GM12878 (cell line): ENCODE results near the gene ARID5B. TPM values are rescaled to one million over a fixed set of nuclear protein-coding genes. Genes with fewer than 3 reads are reported as not detected.

Experiments
- BCL11A ChIP-seq: IDR thresholded peaks from 2 replicates; pipeline ENCODE4 v1.6.1; 2011; ENCODE audit warnings: low read depth, low read length
- CBX3 ChIP-seq: fragments of 200-600 bp; sonication (generic); IDR thresholded peaks from 2 replicates; pipeline ENCODE4 v1.6.1; 2016; ENCODE audit warnings: low read depth, borderline replicate concordance
- CREB1 ChIP-seq: IDR thresholded peaks from 2 replicates; pipeline ENCODE4 v1.6.1; 2012; ENCODE audit warnings: low read depth, mild to moderate bottlenecking, inconsistent platforms
- DPF2 ChIP-seq: fragments of 450-650 bp; IDR thresholded peaks from 2 replicates; pipeline ENCODE4 v1.6.1; 2017; ENCODE audit warnings: mild to moderate bottlenecking
- EED ChIP-seq: sonication (generic); IDR thresholded peaks from 2 replicates; pipeline ENCODE4 v1.6.1; 2016; ENCODE audit warnings: antibody characterized with exemption, low read depth
- IKZF2 ChIP-seq, 2 experiments: fragments of 450-650 bp; IDR thresholded peaks; 2 replicates each; pipeline ENCODE4 v1.6.1; 2017; ENCODE audit warnings: mild to moderate bottlenecking in 2 of 2, moderate library complexity in 2 of 2
- IRF4 ChIP-seq: IDR thresholded peaks from 2 replicates; pipeline ENCODE4 v1.6.1; 2011; ENCODE audit warnings: low read depth, low read length
- JUNB ChIP-seq: IDR thresholded peaks from 2 replicates; pipeline ENCODE4 v1.6.1; 2016; ENCODE audit warnings: antibody characterized with exemption, mild to moderate bottlenecking
- KDM1A ChIP-seq: fragments of 200-600 bp; sonication (generic); IDR thresholded peaks from 2 replicates; pipeline ENCODE4 v1.6.1; 2016; ENCODE audit warnings: borderline replicate concordance
- NR2F1 ChIP-seq: fragments of 450-650 bp; conservative IDR thresholded peaks from 2 replicates; pipeline ENCODE4 v1.6.1; 2017; ENCODE audit warnings: mild to moderate bottlenecking
- RCOR1 ChIP-seq: conservative IDR thresholded peaks from 2 replicates; pipeline ENCODE4 v1.6.1; 2012; ENCODE audit warnings: low read depth, low read length, improper control_type of control experiment
- RFX5 ChIP-seq: IDR thresholded peaks from 2 replicates; pipeline ENCODE4 v1.6.1; 2011; ENCODE audit warnings: low read depth, low read length, improper control_type of control experiment
- RUNX3 ChIP-seq: IDR thresholded peaks from 2 replicates; pipeline ENCODE4 v1.6.1; 2012; ENCODE audit warnings: low read length, inconsistent platforms
- SREBF2 ChIP-seq: IDR thresholded peaks from 2 replicates; pipeline ENCODE4 v1.6.1; 2012; ENCODE audit warnings: mild to moderate bottlenecking, low read length
- TAF1 ChIP-seq: IDR thresholded peaks from 2 replicates; pipeline ENCODE4 v1.6.1; 2011; ENCODE audit warnings: mild to moderate bottlenecking, low read depth, low read length, borderline replicate concordance
- YBX1 ChIP-seq: fragments of 450-650 bp; IDR thresholded peaks from 2 replicates; pipeline ENCODE4 v1.6.1; 2016; ENCODE audit warnings: antibody characterized with exemption
- ZBED1 ChIP-seq: IDR thresholded peaks from 2 replicates; pipeline ENCODE4 v1.6.1; 2016; ENCODE audit warnings: borderline replicate concordance
- ZNF384 ChIP-seq: IDR thresholded peaks from 2 replicates; pipeline ENCODE4 v1.6.1; 2012; ENCODE audit warnings: low read depth, mild to moderate bottlenecking, low read length, improper control_type of control experiment, borderline replicate concordance
- ZSCAN29 ChIP-seq: fragments of 450-650 bp; IDR thresholded peaks from 2 replicates; pipeline ENCODE4 v1.6.1; 2017; ENCODE audit warnings: mild to moderate bottlenecking, moderate library complexity
- polyA plus RNA-seq, 11 experiments: library from polyadenylated mRNA; depleted of rRNA in 4 of 11; unstranded in 6 of 11; stranded (reverse) in 5 of 11; fragments of >200 nt; fragmentation: Nextera tagmentation in 4 of 11; fragmentation: Illumina TruSeq in 1 of 11; extraction: Ambion mirVana in 4 of 11; extraction: Trizol in 1 of 11; gene quantifications; 1 replicate in 1 of 11; 2 replicates in 10 of 11; pipeline versions ENCODE4 v1.2.1 to v1.2.3, GENCODE V29; 2011 to 2016; ENCODE audit warnings: inconsistent platforms in 2 of 11, missing spikeins in 2 of 11, low read depth in 1 of 11
- total RNA-seq, 4 experiments: library from RNA; depleted of rRNA in 3 of 4; stranded (reverse); fragments of >200 nt in 3 of 4; fragmentation: Illumina TruSeq in 1 of 4; extraction: Trizol in 1 of 4; gene quantifications; 2 replicates each; pipeline versions ENCODE4 v1.2.1 to v1.2.3, GENCODE V29; 2013 to 2021
- TF ChIP-seq, protein P1 (sequence below): fragments of 450-650 bp; IDR thresholded peaks from 2 replicates; pipeline ENCODE4 v1.6.1; 2017; ENCODE audit warnings: mild to moderate bottlenecking, low read depth, inconsistent platforms; ENCODE audit not compliant: poor library complexity, severe bottlenecking
- TF ChIP-seq, protein P2 (sequence below), 3 experiments: IDR thresholded peaks in 2 of 3; conservative IDR thresholded peaks in 1 of 3; 2 replicates each; pipeline ENCODE4 v1.5.1; 2011; ENCODE audit warnings: low read depth in 3 of 3, low read length in 3 of 3, mild to moderate bottlenecking in 3 of 3, control low read depth in 2 of 3, moderate library complexity in 2 of 3, inconsistent platforms in 1 of 3, mixed read lengths in 1 of 3; ENCODE audit not compliant: control insufficient read depth in 2 of 3, insufficient read depth in 1 of 3; ENCODE audit errors: extremely low read depth in 1 of 3
- TF ChIP-seq, protein P3 (sequence below): fragments of 450-650 bp; IDR thresholded peaks from 2 replicates; pipeline ENCODE4 v1.6.1; 2017; ENCODE audit warnings: low read depth, mild to moderate bottlenecking, moderate library complexity
- TF ChIP-seq, protein P4 (sequence below): fragments of 450-650 bp; IDR thresholded peaks from 2 replicates; pipeline ENCODE4 v1.6.1; 2017; ENCODE audit warnings: antibody characterized with exemption, mild to moderate bottlenecking, moderate library complexity

ARID5B gene
- total and polyA plus RNA-seq, 10 of the 15 experiments (the other 5 are each of a cell fraction or from before 2014, with no cell fraction given) = 2.7 to 8.5 (median 6.1) TPM

DNA sequence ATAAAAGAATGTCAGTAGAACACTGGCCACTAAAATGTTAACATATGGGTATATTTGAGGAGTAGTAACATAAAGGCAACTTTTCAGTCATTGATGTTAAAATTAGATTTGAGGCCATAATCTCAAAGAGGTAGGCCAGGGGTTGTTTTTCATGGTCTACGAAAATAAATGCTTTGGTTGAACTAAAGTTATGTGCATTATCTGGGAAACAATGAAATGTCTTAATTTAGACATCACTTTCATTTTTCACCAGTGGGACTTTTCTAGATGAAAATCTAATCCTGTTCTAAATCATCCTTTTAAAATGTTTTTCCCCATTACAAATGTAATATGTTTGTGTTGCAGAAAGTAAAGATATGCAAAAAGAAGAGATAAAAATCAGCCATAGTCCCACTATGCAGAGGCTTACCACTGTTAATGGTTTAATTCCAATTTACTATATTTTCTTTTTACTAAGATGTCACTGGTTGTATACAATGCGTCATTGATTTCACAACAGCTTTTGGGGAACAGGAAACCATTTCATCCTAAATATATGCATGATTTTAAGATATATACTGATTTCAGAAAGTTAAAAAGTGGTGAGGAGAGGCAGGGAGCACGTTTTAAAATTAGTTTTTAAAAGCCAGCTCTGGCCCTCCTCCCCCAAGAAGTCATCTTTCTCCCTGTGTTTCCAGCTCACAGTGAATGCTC, 64.3 kb downstream of the ARID5B start (continued):
- TF ChIP-seq, protein P1, sequence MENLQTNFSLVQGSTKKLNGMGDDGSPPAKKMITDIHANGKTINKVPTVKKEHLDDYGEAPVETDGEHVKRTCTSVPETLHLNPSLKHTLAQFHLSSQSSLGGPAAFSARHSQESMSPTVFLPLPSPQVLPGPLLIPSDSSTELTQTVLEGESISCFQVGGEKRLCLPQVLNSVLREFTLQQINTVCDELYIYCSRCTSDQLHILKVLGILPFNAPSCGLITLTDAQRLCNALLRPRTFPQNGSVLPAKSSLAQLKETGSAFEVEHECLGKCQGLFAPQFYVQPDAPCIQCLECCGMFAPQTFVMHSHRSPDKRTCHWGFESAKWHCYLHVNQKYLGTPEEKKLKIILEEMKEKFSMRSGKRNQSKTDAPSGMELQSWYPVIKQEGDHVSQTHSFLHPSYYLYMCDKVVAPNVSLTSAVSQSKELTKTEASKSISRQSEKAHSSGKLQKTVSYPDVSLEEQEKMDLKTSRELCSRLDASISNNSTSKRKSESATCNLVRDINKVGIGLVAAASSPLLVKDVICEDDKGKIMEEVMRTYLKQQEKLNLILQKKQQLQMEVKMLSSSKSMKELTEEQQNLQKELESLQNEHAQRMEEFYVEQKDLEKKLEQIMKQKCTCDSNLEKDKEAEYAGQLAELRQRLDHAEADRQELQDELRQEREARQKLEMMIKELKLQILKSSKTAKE = no peak
- TF ChIP-seq RCOR1 = no peak
- TF ChIP-seq BCL11A = no peak
- TF ChIP-seq CBX3 = no peak
- TF ChIP-seq TAF1 = no peak
- TF ChIP-seq SREBF2 = no peak
- TF ChIP-seq EED = no peak
- TF ChIP-seq, protein P2, sequence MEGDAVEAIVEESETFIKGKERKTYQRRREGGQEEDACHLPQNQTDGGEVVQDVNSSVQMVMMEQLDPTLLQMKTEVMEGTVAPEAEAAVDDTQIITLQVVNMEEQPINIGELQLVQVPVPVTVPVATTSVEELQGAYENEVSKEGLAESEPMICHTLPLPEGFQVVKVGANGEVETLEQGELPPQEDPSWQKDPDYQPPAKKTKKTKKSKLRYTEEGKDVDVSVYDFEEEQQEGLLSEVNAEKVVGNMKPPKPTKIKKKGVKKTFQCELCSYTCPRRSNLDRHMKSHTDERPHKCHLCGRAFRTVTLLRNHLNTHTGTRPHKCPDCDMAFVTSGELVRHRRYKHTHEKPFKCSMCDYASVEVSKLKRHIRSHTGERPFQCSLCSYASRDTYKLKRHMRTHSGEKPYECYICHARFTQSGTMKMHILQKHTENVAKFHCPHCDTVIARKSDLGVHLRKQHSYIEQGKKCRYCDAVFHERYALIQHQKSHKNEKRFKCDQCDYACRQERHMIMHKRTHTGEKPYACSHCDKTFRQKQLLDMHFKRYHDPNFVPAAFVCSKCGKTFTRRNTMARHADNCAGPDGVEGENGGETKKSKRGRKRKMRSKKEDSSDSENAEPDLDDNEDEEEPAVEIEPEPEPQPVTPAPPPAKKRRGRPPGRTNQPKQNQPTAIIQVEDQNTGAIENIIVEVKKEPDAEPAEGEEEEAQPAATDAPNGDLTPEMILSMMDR (IDR thresholded peaks at IDR 0.05 in 2 of 3, conservative IDR thresholded peaks at IDR 0.05 in 1 of 3; ENCODE audit: control insufficient read depth in 2 of 3, extremely low read depth in 1 of 3, insufficient read depth in 1 of 3, low read depth in 3 of 3, low read length in 3 of 3) = no peak
- TF ChIP-seq KDM1A = no peak
- TF ChIP-seq CREB1 = no peak
- TF ChIP-seq RFX5 = no peak
- peak; percentile 75 for TF ChIP-seq JUNB
- TF ChIP-seq ZBED1 = peak; percentile 70; the same call in 1 of the 2 replicates
- TF ChIP-seq YBX1 = no peak
- TF ChIP-seq, protein P3, sequence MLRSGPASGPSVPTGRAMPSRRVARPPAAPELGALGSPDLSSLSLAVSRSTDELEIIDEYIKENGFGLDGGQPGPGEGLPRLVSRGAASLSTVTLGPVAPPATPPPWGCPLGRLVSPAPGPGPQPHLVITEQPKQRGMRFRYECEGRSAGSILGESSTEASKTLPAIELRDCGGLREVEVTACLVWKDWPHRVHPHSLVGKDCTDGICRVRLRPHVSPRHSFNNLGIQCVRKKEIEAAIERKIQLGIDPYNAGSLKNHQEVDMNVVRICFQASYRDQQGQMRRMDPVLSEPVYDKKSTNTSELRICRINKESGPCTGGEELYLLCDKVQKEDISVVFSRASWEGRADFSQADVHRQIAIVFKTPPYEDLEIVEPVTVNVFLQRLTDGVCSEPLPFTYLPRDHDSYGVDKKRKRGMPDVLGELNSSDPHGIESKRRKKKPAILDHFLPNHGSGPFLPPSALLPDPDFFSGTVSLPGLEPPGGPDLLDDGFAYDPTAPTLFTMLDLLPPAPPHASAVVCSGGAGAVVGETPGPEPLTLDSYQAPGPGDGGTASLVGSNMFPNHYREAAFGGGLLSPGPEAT = no peak; the same call in 1 of the 2 replicates
- no peak for TF ChIP-seq ZNF384
- TF ChIP-seq, protein P4, sequence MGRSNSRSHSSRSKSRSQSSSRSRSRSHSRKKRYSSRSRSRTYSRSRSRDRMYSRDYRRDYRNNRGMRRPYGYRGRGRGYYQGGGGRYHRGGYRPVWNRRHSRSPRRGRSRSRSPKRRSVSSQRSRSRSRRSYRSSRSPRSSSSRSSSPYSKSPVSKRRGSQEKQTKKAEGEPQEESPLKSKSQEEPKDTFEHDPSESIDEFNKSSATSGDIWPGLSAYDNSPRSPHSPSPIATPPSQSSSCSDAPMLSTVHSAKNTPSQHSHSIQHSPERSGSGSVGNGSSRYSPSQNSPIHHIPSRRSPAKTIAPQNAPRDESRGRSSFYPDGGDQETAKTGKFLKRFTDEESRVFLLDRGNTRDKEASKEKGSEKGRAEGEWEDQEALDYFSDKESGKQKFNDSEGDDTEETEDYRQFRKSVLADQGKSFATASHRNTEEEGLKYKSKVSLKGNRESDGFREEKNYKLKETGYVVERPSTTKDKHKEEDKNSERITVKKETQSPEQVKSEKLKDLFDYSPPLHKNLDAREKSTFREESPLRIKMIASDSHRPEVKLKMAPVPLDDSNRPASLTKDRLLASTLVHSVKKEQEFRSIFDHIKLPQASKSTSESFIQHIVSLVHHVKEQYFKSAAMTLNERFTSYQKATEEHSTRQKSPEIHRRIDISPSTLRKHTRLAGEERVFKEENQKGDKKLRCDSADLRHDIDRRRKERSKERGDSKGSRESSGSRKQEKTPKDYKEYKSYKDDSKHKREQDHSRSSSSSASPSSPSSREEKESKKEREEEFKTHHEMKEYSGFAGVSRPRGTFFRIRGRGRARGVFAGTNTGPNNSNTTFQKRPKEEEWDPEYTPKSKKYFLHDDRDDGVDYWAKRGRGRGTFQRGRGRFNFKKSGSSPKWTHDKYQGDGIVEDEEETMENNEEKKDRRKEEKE = no peak
- TF ChIP-seq RUNX3 = peak; percentile 55
- peak; percentile 30 to 40; a peak in 2 of 4 replicates for TF ChIP-seq IKZF2 (IDR thresholded peaks at IDR 0.05)
- TF ChIP-seq ZSCAN29 = no peak
- no peak for TF ChIP-seq IRF4
- no peak for TF ChIP-seq DPF2
- no peak for TF ChIP-seq NR2F1
